Spleen (tissue), 11 donors: ENCODE measurements around the gene RUSF1. TPM values are rescaled to one million over a fixed set of nuclear protein-coding genes. Genes with fewer than 3 reads are reported as not detected.
A peak's percentile ranks its signal among the peaks of the same experiment; 100 is the strongest.

Experiments used
- DNase-seq: peaks from one replicate; pipeline ENCODE4 v3.0.0-alpha.2; 2020
- H3K27ac ChIP-seq, 8 donors: fragments of 200-600 bp; sonication (generic) in 7 of 8; 1 replicate in 4 of 8; 2 replicates in 4 of 8; pipeline versions ENCODE4 v1.5.0 to v1.8.0; 2016 to 2021; ENCODE audit warnings: inconsistent platforms in 4 of 8, mild to moderate bottlenecking in 4 of 8, moderate library complexity in 1 of 8
- H3K27me3 ChIP-seq, 7 donors: fragments of 200-600 bp; sonication (generic) in 6 of 7; replicated peaks in 1 of 7; 1 replicate in 4 of 7; 2 replicates in 3 of 7; pipeline versions ENCODE4 v1.5.0 to v1.8.0; 2016 to 2021; ENCODE audit warnings: inconsistent platforms in 3 of 7, mild to moderate bottlenecking in 1 of 7
- H3K36me3 ChIP-seq, 6 donors: fragments of 200-600 bp; sonication (generic) in 5 of 6; 1 replicate in 4 of 6; 2 replicates in 2 of 6; pipeline versions ENCODE4 v1.5.0 to v1.8.0; 2016 to 2021; ENCODE audit warnings: inconsistent platforms in 2 of 6
- H3K4me1 ChIP-seq, 6 donors: fragments of 200-600 bp; sonication (generic) in 5 of 6; 1 replicate in 3 of 6; 2 replicates in 3 of 6; pipeline versions ENCODE4 v1.5.0 to v1.8.0; 2016 to 2021; ENCODE audit warnings: inconsistent platforms in 3 of 6
- H3K4me3 ChIP-seq, 8 donors: fragments of 200-600 bp; sonication (generic) in 7 of 8; 1 replicate in 4 of 8; 2 replicates in 4 of 8; pipeline versions ENCODE4 v1.5.0 to v1.8.0; 2016 to 2021; ENCODE audit warnings: inconsistent platforms in 4 of 8, mild to moderate bottlenecking in 4 of 8, moderate library complexity in 2 of 8
- H3K9me3 ChIP-seq, 8 donors: fragments of 200-600 bp; sonication (generic) in 7 of 8; 1 replicate in 4 of 8; 2 replicates in 4 of 8; pipeline versions ENCODE4 v1.5.0 to v1.8.0; 2016 to 2021; ENCODE audit warnings: inconsistent platforms in 4 of 8
- CTCF ChIP-seq, 11 experiments: fragments of 200-600 bp in 7 of 11; fragments of 450-650 bp in 4 of 11; sonication (generic) in 4 of 11; IDR thresholded peaks in 8 of 11; conservative IDR thresholded peaks in 3 of 11; 1 replicate in 7 of 11; 2 replicates in 4 of 11; pipeline versions ENCODE4 v1.4.0 to v1.8.0; 2016 to 2021; ENCODE audit warnings: antibody characterized with exemption in 11 of 11, inconsistent platforms in 4 of 11, mild to moderate bottlenecking in 1 of 11
- POLR2A ChIP-seq, 3 donors: fragments of 450-650 bp; IDR thresholded peaks; one replicate each; pipeline ENCODE4 v1.5.1; 2017; ENCODE audit warnings: antibody characterized with exemption in 3 of 3, mild to moderate bottlenecking in 1 of 3
- POLR2AphosphoS5 ChIP-seq, 3 donors: sonication (generic); formaldehyde crosslinking; IDR thresholded peaks; one replicate each; pipeline ENCODE4 v1.5.1; 2017; ENCODE audit warnings: antibody characterized with exemption in 3 of 3
- WGBS, 5 donors: extraction: QIAGEN DNeasy Blood & Tissue Kit in 3 of 5; methylation state at CpG; one replicate each; pipeline versions ENCODE4 v1.1.5 to v1.1.7; 2013 to 2018; 5-methylcytosine and 5-hydroxymethylcytosine counted together
- intact Hi-C: fragments of 100-400 bp; cut with DNase I; formaldehyde crosslinking; loops from one replicate; pipeline ENCODE4 v1.15.0; 2023; ENCODE audit warnings: low total_unique reads
- polyA plus RNA-seq, 3 donors: library from polyadenylated mRNA; stranded (reverse); fragments of 200-250 nt; gene quantifications; one replicate each; pipeline ENCODE4 v1.2.1, GENCODE V29; 2013
- total RNA-seq, 7 donors: library from RNA; depleted of rRNA in 3 of 7; stranded (reverse); fragments of >200 nt in 3 of 7; fragmentation: NEBNext Ultra II Directional in 4 of 7; extraction: Animal tissue kit (Norgen Biotek cat#: 25700) in 4 of 7; gene quantifications; one replicate each; pipeline versions ENCODE4 v1.1.0 to v1.2.1, GENCODE V29; 2016 to 2021
- donor health status: healthy with polysubstance abuse.
- donor health status: DM: no; HTN: no; CAD: no; lungs with moderate emphysema.
- donor health status: DM: no; HTN: no; CAD: no.
- donor health status: Bipolar disorder and iron deficiency.
- donor health status: healthy.
- donor health status: DM: no; HTN: no; CAD: no.
- donor health status: DM: yes; HTN: yes; CAD: no.

The RUSF1 gene
- total and polyA plus RNA-seq, 10 donors, result 36.6 to 73.3 (median 51.2) TPM

- H3K4me3 ChIP-seq, result no peak overlapping the region
- DNase-seq, result no peak
- H3K9me3 ChIP-seq, result no peaks in the 10 kb centered on the region
- peak in 1 of 3 donors; percentile 32 for TF ChIP-seq POLR2AphosphoS5 (IDR thresholded peaks at IDR 0.05)
- TF ChIP-seq CTCF (IDR thresholded peaks at IDR 0.05 in 8 of 11, conservative IDR thresholded peaks at IDR 0.05 in 3 of 11), result no peak
- peaks cover 0 to 4% (median 1%) of the 10 kb centered on the region in 6 donors for H3K4me1 ChIP-seq
- no peak overlapping the region for H3K27ac ChIP-seq
- 93 to 96% (median 95%) methylated on average over 18 of the region's 18 CpGs for WGBS, 5 donors
- intact Hi-C loops, result no loop called here
- H3K27me3 ChIP-seq, result peaks cover 0 to 5% (median 0%) of the 10 kb centered on the region in 7 donors
- H3K36me3 ChIP-seq, result peaks cover 0 to 88% (median 57%) of the 10 kb centered on the region in 6 donors
Observed at GRCh38 chr16:31493506-31494125, 14.6 kb downstream of the RUSF1 start.

- no peak for TF ChIP-seq CTCF (IDR thresholded peaks at IDR 0.05 in 8 of 11, conservative IDR thresholded peaks at IDR 0.05 in 3 of 11)
- TF ChIP-seq POLR2A (IDR thresholded peaks at IDR 0.05), result no peak
- TF ChIP-seq POLR2AphosphoS5 (IDR thresholded peaks at IDR 0.05), result no peak
- H3K27ac ChIP-seq, result no peak overlapping the region
- 91 to 95% (median 93%) methylated on average over 8 of the region's 8 CpGs for WGBS, 5 donors
- peaks cover 0 to 22% (median 11%) of the 10 kb centered on the region in 7 donors for H3K27me3 ChIP-seq
- intact Hi-C loops, result no loop called here
- DNase-seq, result no peak
- H3K36me3 ChIP-seq, result peaks cover 0 to 71% (median 44%) of the 10 kb centered on the region in 6 donors
- H3K4me3 ChIP-seq, result no peak overlapping the region
- H3K9me3 ChIP-seq, result no peaks in the 10 kb centered on the region
- H3K4me1 ChIP-seq, result peaks cover 8 to 21% (median 18%) of the 10 kb centered on the region in 6 donors
Observed at GRCh38 chr16:31491778-31492418, 16.3 kb downstream of the RUSF1 start.

- WGBS, 5 donors, result 86 to 91% (median 90%) methylated on average over 15 to 22 of the region's 22 CpGs
- peaks cover 8 to 27% (median 21%) of the 10 kb centered on the region in 6 donors for H3K4me1 ChIP-seq
- no peak for DNase-seq
- no peaks in the 10 kb centered on the region for H3K9me3 ChIP-seq
- H3K27ac ChIP-seq, result no peak overlapping the region
- no peak overlapping the region for H3K4me3 ChIP-seq
- TF ChIP-seq POLR2A (IDR thresholded peaks at IDR 0.05), result no peak
- TF ChIP-seq POLR2AphosphoS5 (IDR thresholded peaks at IDR 0.05), result peak in 1 of 3 donors; percentile 33
- no peak for TF ChIP-seq CTCF (IDR thresholded peaks at IDR 0.05 in 8 of 11, conservative IDR thresholded peaks at IDR 0.05 in 3 of 11)
- H3K27me3 ChIP-seq, result peaks cover 0 to 41% (median 12%) of the 10 kb centered on the region in 7 donors
- intact Hi-C loops, result loop anchor here (10.0 kb wide), 1 partner anchor 225 kb away; a partner anchor contains a TSS
- H3K36me3 ChIP-seq, result peaks cover 0 to 51% (median 28%) of the 10 kb centered on the region in 6 donors
Observed at GRCh38 chr16:31489616-31490584, 18.3 kb downstream of the RUSF1 start.
